Subcutaneous adipose tissue (tissue), 4 donors: ENCODE data around the gene PCDHB13. TPM values are rescaled to one million over a fixed set of nuclear protein-coding genes. Genes with fewer than 3 reads are reported as not detected.

Experiments used
- CTCF ChIP-seq: fragments of 450-650 bp; IDR thresholded peaks from one replicate; pipeline ENCODE4 v1.5.1; 2016; ENCODE audit warnings: low read depth, mild to moderate bottlenecking, control low read depth, antibody characterized with exemption, moderate library complexity
- total RNA-seq, 4 donors: library from RNA; depleted of rRNA; stranded (reverse); fragments of >200 nt; gene quantifications; one replicate each; pipeline ENCODE4 v1.1.0, GENCODE V29; 2016

Gene PCDHB13
- total RNA-seq, 4 donors from 2014 or later, result 1.9 to 3.8 (median 2.8) TPM

DNA sequence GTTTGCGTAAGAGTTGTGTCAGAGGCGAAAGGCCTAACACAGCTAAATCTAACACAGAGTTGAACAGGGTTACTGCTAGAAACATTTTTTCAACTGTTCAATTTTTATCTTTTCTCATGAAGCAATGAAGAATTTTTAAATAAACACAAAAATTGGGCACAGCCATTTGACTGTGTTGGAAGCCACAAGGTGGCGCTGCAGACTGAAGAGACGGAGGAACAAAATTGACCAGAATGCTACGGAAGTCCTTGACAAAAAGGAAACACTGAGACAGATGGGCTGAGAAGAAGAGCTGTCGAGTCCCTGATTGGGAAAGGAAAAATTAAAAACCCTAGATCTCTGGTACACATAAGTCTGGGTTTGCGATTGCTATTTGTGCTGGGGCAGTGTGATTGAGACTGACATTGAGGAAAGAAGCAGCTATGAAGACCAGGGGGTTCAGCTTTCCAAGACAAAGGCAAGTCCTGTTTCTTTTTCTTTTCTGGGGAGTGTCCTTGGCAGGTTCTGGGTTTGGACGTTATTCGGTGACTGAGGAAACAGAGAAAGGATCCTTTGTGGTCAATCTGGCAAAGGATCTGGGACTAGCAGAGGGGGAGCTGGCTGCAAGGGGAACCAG is 26.7 kb upstream of the PCDHB13 start, which contains the start of gene PCDHB9:
Gene PCDHB9 (plus strand): TSS at position 265 of the 616 bp plus-strand sequence. CDS start 158 bp downstream, at position 423.
- no peak for TF ChIP-seq CTCF

- no peak for TF ChIP-seq CTCF
Observed at GRCh38 chr5:141192110-141192725, 21.5 kb upstream of the PCDHB13 start, which contains the start of gene PCDHB10. TSS of gene PCDHB10 (plus strand) at chr5:141192353. CDS start at chr5:141192553, 200 bp downstream.

DNA sequence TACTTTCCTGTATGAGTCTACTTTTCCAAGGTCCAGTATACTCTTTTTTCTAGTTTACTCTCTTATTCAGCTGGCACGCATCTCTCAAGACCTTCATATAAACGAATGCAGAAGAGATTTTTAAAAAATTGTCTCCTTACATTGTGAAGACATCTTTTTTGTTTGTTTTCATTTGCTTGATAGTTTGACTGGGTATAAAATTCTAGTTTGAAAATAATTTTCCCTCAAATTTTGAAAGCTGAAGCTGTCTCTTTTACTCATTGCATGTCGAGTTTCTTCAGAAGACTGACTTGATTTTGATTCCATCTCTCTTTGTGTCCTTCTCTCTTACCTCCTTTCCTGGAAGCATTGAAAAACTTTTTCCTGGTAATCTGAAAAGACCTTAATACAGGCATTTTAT is 17.4 kb upstream of the PCDHB13 start:
- TF ChIP-seq CTCF, result no peak

- no peak for TF ChIP-seq CTCF
Observed at GRCh38 chr5:141199359-141200235, 14.1 kb upstream of the PCDHB13 start, which contains the start of gene PCDHB11. TSS of gene PCDHB11 (plus strand) at chr5:141199627. CDS start at chr5:141199775, 148 bp downstream.

- no peak for TF ChIP-seq CTCF
Observed at GRCh38 chr5:141208478-141208877, 5.2 kb upstream of the PCDHB13 start, which contains the start of gene PCDHB12. TSS of gene PCDHB12 (plus strand) at chr5:141208719. CDS start at chr5:141208908, 189 bp downstream.

DNA sequence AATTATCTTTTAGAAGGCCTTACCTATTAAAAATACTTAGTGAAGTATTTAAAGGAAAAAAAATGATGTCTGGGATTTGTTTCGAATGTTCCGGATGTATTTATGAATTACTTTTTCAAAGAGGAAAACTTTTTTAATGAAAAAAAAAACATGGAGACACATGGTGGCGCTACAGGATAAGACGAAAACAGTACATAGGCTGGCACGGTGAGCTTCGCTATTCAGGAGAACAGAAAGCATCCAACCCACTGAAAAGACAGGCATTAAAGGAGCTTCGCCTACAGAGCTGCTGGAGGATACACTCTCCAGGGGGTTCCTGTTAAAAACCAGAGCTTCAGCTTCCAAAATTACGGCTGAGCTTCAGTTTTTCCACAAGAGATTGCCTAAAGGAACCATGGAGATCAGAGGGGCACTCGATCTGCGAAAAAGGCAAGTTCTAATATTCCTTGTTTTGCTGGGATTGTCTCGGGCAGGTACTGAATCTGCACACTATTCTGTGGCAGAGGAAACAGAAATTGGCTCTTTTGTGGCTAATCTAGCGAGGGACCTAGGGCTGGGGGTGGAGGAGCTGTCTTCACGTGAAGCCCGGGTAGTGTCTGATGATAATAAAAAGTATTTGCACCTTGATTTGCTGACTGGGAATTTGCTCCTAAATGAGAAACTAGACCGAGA is 9.5 kb downstream of the PCDHB13 start, which contains the start of gene PCDHB14:
Gene PCDHB14 (plus strand): TSS at position 232 of the 672 bp plus-strand sequence. CDS start 163 bp downstream, at position 395.
- no peak for TF ChIP-seq CTCF
